ENCODE results near the gene ABRAXAS1.

Gene ABRAXAS1

GRCh38 chr4:83473423-83473822 lies 11.5 kb downstream of the ABRAXAS1 start:
- TF ChIP-seq, protein P1, sequence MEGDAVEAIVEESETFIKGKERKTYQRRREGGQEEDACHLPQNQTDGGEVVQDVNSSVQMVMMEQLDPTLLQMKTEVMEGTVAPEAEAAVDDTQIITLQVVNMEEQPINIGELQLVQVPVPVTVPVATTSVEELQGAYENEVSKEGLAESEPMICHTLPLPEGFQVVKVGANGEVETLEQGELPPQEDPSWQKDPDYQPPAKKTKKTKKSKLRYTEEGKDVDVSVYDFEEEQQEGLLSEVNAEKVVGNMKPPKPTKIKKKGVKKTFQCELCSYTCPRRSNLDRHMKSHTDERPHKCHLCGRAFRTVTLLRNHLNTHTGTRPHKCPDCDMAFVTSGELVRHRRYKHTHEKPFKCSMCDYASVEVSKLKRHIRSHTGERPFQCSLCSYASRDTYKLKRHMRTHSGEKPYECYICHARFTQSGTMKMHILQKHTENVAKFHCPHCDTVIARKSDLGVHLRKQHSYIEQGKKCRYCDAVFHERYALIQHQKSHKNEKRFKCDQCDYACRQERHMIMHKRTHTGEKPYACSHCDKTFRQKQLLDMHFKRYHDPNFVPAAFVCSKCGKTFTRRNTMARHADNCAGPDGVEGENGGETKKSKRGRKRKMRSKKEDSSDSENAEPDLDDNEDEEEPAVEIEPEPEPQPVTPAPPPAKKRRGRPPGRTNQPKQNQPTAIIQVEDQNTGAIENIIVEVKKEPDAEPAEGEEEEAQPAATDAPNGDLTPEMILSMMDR (IDR thresholded peaks at IDR 0.05): no peak

GRCh38 chr4:83456184-83456501 lies 28.8 kb downstream of the ABRAXAS1 start:
- TF ChIP-seq, protein P1 (IDR thresholded peaks at IDR 0.05): no peak

- TF ChIP-seq, protein P1 (IDR thresholded peaks at IDR 0.05): peak; percentile 23; the same call in 1 of the 2 replicates
Observed at GRCh38 chr4:83455281-83456183, 29.4 kb downstream of the ABRAXAS1 start, which contains the start of the genes HELQ and MRPS18C. TSS of gene HELQ (minus strand) at chr4:83455823. CDS start at chr4:83455693, 130 bp downstream. TSS of gene MRPS18C (plus strand) at chr4:83456058. CDS start at chr4:83456078, 20 bp downstream.

DNA sequence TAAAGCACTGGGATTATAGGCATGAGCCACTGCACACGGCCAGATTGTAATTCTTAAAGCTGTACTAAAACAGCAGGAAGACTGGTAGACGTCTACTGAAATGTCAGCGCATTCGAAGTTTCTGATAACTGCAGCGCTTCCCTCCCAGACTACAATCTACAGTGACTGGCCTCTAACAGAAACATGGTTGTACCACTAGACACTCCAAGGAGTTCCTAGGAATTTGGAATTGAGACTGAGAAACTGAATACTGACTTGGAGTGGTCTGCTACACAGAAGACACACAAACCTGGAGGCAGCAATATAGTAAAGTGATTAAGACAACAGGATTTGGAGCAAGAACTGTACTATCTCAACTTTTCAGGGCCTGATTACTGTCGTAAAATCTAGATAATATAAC lies 30.2 kb downstream of the ABRAXAS1 start:
- TF ChIP-seq, protein P1 (IDR thresholded peaks at IDR 0.05): no peak

- TF ChIP-seq, protein P1 (IDR thresholded peaks at IDR 0.05): no peak
Observed at GRCh38 chr4:83449009-83449408, 35.9 kb downstream of the ABRAXAS1 start.

GRCh38 chr4:83440899-83441298 lies 44.0 kb downstream of the ABRAXAS1 start:
- TF ChIP-seq, protein P1 (IDR thresholded peaks at IDR 0.05): no peak

- TF ChIP-seq, protein P1 (IDR thresholded peaks at IDR 0.05): no peak
Observed at GRCh38 chr4:83440148-83440814, 44.6 kb downstream of the ABRAXAS1 start.

Data from LNCAP (cell line).